GM23338 (cell line): Measurements from ENCODE around the gene SLC22A9. TPM values are rescaled to one million over a fixed set of nuclear protein-coding genes. Genes with fewer than 3 reads are reported as not detected.

Source experiments
- ATAC-seq: fragments of 200-7000 bp; cut with Tn5 transposase; 3 replicates; pipeline ENCODE4 v1.9.1; 2020
- DNase-seq: peaks from one replicate; pipeline ENCODE4 v3.0.0-alpha.2; 2015; ENCODE audit warnings: low spot score
- H2AFZ ChIP-seq: fragments of 200-600 bp; sonication (generic); 2 replicates; pipeline ENCODE4 v1.8.0; 2016; ENCODE audit warnings: antibody characterized with exemption, mild to moderate bottlenecking, moderate library complexity
- H3F3A ChIP-seq: fragments of 200-600 bp; sonication (generic); replicated peaks from 2 replicates; pipeline ENCODE4 v1.8.0; 2017; ENCODE audit warnings: antibody characterized with exemption, mixed run types, low read depth
- H3K27ac ChIP-seq: fragments of 200-600 bp; sonication (generic); 2 replicates; pipeline ENCODE4 v1.6.1; 2016; ENCODE audit warnings: low read depth
- H3K27me3 ChIP-seq: fragments of 200-600 bp; sonication (generic); 2 replicates; pipeline ENCODE4 v1.8.0; 2016; ENCODE audit warnings: mild to moderate bottlenecking, mixed run types, moderate library complexity; ENCODE audit not compliant: insufficient read depth
- H3K36me3 ChIP-seq: fragments of 200-600 bp; sonication (generic); 2 replicates; pipeline ENCODE4 v1.8.0; 2016; ENCODE audit warnings: mild to moderate bottlenecking; ENCODE audit not compliant: insufficient read depth
- H3K4me1 ChIP-seq: fragments of 200-600 bp; sonication (generic); 2 replicates; pipeline ENCODE4 v1.8.0; 2016; ENCODE audit warnings: mild to moderate bottlenecking, moderate library complexity; ENCODE audit not compliant: insufficient read depth
- H3K4me2 ChIP-seq: fragments of 200-600 bp; sonication (generic); 2 replicates; pipeline ENCODE4 v1.7.1; 2017; ENCODE audit warnings: mixed run types
- H3K4me3 ChIP-seq: fragments of 200-600 bp; sonication (generic); 2 replicates; pipeline ENCODE4 v1.6.1; 2016; ENCODE audit warnings: mixed run types
- H3K79me2 ChIP-seq: fragments of 200-600 bp; sonication (generic); replicated peaks from 2 replicates; pipeline ENCODE4 v1.8.0; 2017; ENCODE audit warnings: mild to moderate bottlenecking; ENCODE audit not compliant: insufficient read depth
- H3K9me2 ChIP-seq: fragments of 200-600 bp; sonication (generic); 2 replicates; pipeline ENCODE4 v1.8.0; 2017; ENCODE audit not compliant: insufficient read depth
- H4K20me1 ChIP-seq: fragments of 200-600 bp; sonication (generic); replicated peaks from 2 replicates; pipeline ENCODE4 v1.8.0; 2017; ENCODE audit warnings: mild to moderate bottlenecking; ENCODE audit not compliant: insufficient read depth
- H3K27ac Mint-ChIP-seq: 2 replicates; pipeline ENCODE4 v1.8.0; 2020; ENCODE audit warnings: inconsistent platforms, mild to moderate bottlenecking, moderate library complexity, mixed read lengths
- H3K27me3 Mint-ChIP-seq: 3 replicates; pipeline ENCODE4 v1.8.0; 2022; ENCODE audit warnings: low read depth, mild to moderate bottlenecking, moderate library complexity, mixed read lengths, inconsistent platforms; ENCODE audit not compliant: insufficient read depth, poor library complexity
- H3K36me3 Mint-ChIP-seq: 3 replicates; pipeline ENCODE4 v1.8.0; 2021; ENCODE audit warnings: low read depth, mild to moderate bottlenecking, inconsistent platforms, moderate library complexity, mixed read lengths
- H3K4me1 Mint-ChIP-seq: 3 replicates; pipeline ENCODE4 v1.8.0; 2020; ENCODE audit warnings: mild to moderate bottlenecking, inconsistent platforms, mixed read lengths
- H3K4me3 Mint-ChIP-seq: 3 replicates; pipeline ENCODE4 v1.8.0; 2021; ENCODE audit warnings: moderate library complexity, mild to moderate bottlenecking, inconsistent platforms, mixed read lengths
- H3K9me3 Mint-ChIP-seq: 3 replicates; pipeline ENCODE4 v1.8.0; 2020; ENCODE audit warnings: moderate library complexity, mild to moderate bottlenecking, inconsistent platforms, mixed read lengths
- CREB1 ChIP-seq: fragments of 250-450 bp; sonication (Bioruptor Pico); IDR thresholded peaks from 2 replicates; pipeline ENCODE4 v1.5.0; 2020; ENCODE audit warnings: low read depth, mild to moderate bottlenecking, moderate library complexity
- CTCF ChIP-seq, 2 experiments: fragments of 200-600 bp in 1 of 2; sonication (generic) in 1 of 2; conservative IDR thresholded peaks; 2 replicates each; pipeline versions ENCODE4 v1.5.1 to v1.6.1; 2016 to 2017; ENCODE audit warnings: antibody characterized with exemption in 2 of 2, low read depth in 2 of 2, mild to moderate bottlenecking in 2 of 2, moderate library complexity in 1 of 2
- EZH2 ChIP-seq: fragments of 200-600 bp; sonication (generic); IDR thresholded peaks from one replicate; pipeline ENCODE4 v1.8.0; 2017; ENCODE audit warnings: antibody characterized with exemption, mild to moderate bottlenecking, low read depth; ENCODE audit not compliant: unreplicated experiment
- EZH2phosphoT487 ChIP-seq: fragments of 200-600 bp; sonication (generic); IDR thresholded peaks from one replicate; pipeline ENCODE4 v1.8.1; 2018; ENCODE audit warnings: antibody characterized with exemption; ENCODE audit not compliant: unreplicated experiment
- JUNB ChIP-seq: IDR thresholded peaks from one replicate; pipeline ENCODE4 v1.6.1; 2016; ENCODE audit warnings: antibody characterized with exemption; ENCODE audit not compliant: unreplicated experiment
- NANOG ChIP-seq: IDR thresholded peaks from 2 replicates; pipeline ENCODE4 v1.6.1; 2016; ENCODE audit warnings: antibody characterized with exemption, borderline replicate concordance
- POLR2AphosphoS5 ChIP-seq: IDR thresholded peaks from 2 replicates; pipeline ENCODE4 v1.6.1; 2016; ENCODE audit warnings: antibody characterized with exemption, low read depth
- REST ChIP-seq: IDR thresholded peaks from one replicate; pipeline ENCODE4 v1.6.1; 2018; ENCODE audit warnings: antibody characterized with exemption; ENCODE audit not compliant: unreplicated experiment
- ZNF114 ChIP-seq: fragments of 250-450 bp; sonication (Bioruptor Pico); IDR thresholded peaks from 2 replicates; pipeline ENCODE4 v1.5.0; 2020; ENCODE audit warnings: mild to moderate bottlenecking, moderate library complexity
- ZNF331 ChIP-seq: fragments of 250-450 bp; sonication (Bioruptor Pico); IDR thresholded peaks from 2 replicates; pipeline ENCODE4 v1.5.0; 2020; ENCODE audit warnings: low read depth, mild to moderate bottlenecking, moderate library complexity
- polyA plus RNA-seq: library from polyadenylated mRNA; unstranded; fragments of >200 nt; fragmentation: Nextera tagmentation; extraction: Ambion mirVana; gene quantifications from 2 replicates; pipeline ENCODE4 v1.2.1, GENCODE V29; 2016
- total RNA-seq: library from RNA; depleted of rRNA; stranded (reverse); fragments of >200 nt; shearing (Covaris generic); gene quantifications from 2 replicates; pipeline ENCODE4 v1.2.3, GENCODE V29; 2014

SLC22A9 gene
- total and polyA plus RNA-seq, 2 experiments from 2014 or later, result not detected

- TF ChIP-seq REST (no peak), JUNB (no peak), EZH2phosphoT487 (no peak), NANOG (no peak)
Observed at GRCh38 chr11:63352144-63352543, 17.4 kb upstream of the SLC22A9 start (continued).

GRCh38 chr11:63362196-63362793, 7.3 kb upstream of the SLC22A9 start:
- ATAC-seq, result no peak
- Histone ChIP-seq H3K4me2 (no peak overlapping the region), H3F3A (no peaks in the 10 kb centered on the region), H3K36me3 (no peaks in the 10 kb centered on the region), H3K27me3 (no peaks in the 10 kb centered on the region), H2AFZ (no peak overlapping the region), H3K4me1 (no peaks in the 10 kb centered on the region), H4K20me1 (no peaks in the 10 kb centered on the region), H3K9me2 (peaks cover 6% of the 10 kb centered on the region; the same call in 1 of the 2 replicates), H3K79me2 (no peaks in the 10 kb centered on the region), H3K4me3 (no peak overlapping the region), H3K27ac (no peak overlapping the region)
- Mint-ChIP-seq H3K27ac (no peak overlapping the region), H3K36me3 (peaks cover 3% of the 10 kb centered on the region; the same call in 1 of the 3 replicates), H3K9me3 (peaks cover 38% of the 10 kb centered on the region; the same call in 2 of the 3 replicates), H3K4me3 (no peak overlapping the region), H3K27me3 (no peaks in the 10 kb centered on the region), H3K4me1 (no peaks in the 10 kb centered on the region)
- no peak for DNase-seq
- TF ChIP-seq CREB1, result no peak
- no peak for TF ChIP-seq EZH2
- no peak for TF ChIP-seq CTCF (conservative IDR thresholded peaks at IDR 0.05; ENCODE audit: low read depth in 2 of 2)

GRCh38 chr11:63369971-63370588, 495 bp downstream of the SLC22A9 start:
- no peaks in the 10 kb centered on the region for H3K9me2 ChIP-seq
- no peaks in the 10 kb centered on the region for H3K4me1 Mint-ChIP-seq
- H3K4me2 ChIP-seq, result no peak overlapping the region
- no peaks in the 10 kb centered on the region for H3K4me1 ChIP-seq
- H3K79me2 ChIP-seq, result no peaks in the 10 kb centered on the region
- no peak overlapping the region for H3K27ac Mint-ChIP-seq
- H2AFZ ChIP-seq, result peak overlapping the region; percentile 59; the same call in 1 of the 2 replicates
- no peak for DNase-seq
- H4K20me1 ChIP-seq, result no peaks in the 10 kb centered on the region
- no peaks in the 10 kb centered on the region for H3K36me3 ChIP-seq
- H3K27ac ChIP-seq, result no peak overlapping the region
- H3F3A ChIP-seq, result no peaks in the 10 kb centered on the region
- no peak overlapping the region for H3K4me3 Mint-ChIP-seq
- no peak overlapping the region for H3K4me3 ChIP-seq
- no peak for ATAC-seq
- peaks cover 13% of the 10 kb centered on the region; the same call in 2 of the 3 replicates for H3K9me3 Mint-ChIP-seq
- peaks cover 2% of the 10 kb centered on the region for H3K27me3 Mint-ChIP-seq
- no peaks in the 10 kb centered on the region for H3K36me3 Mint-ChIP-seq
- H3K27me3 ChIP-seq, result no peaks in the 10 kb centered on the region
- TF ChIP-seq ZNF331 (CRISPR knock-in tag) (no peak), ZNF114 (CRISPR knock-in tag) (no peak), NANOG (no peak), CTCF (conservative IDR thresholded peaks at IDR 0.05; ENCODE audit: low read depth in 2 of 2) (no peak), POLR2AphosphoS5 (no peak), JUNB (no peak), EZH2 (no peak), REST (no peak)
